ENCODE results near the gene TBRG4. TPM values are rescaled to one million over a fixed set of nuclear protein-coding genes. Genes with fewer than 3 reads are reported as not detected.

Gene TBRG4
- total RNA-seq, 4 donors from 2014 or later: 83.4 to 140 (median 105) TPM

GRCh38 chr7:45112648-45113047, 1.2 kb upstream of the TBRG4 start:
- Histone ChIP-seq H3K4me1 (peaks cover 9 to 37% (median 30%) of the 10 kb centered on the region in 4 donors), H3K27ac (peak overlapping the region; percentile 93 to 96 (median 95)), H3K9me3 (no peaks in the 10 kb centered on the region), H3K36me3 (peaks cover 0 to 12% (median 5%) of the 10 kb centered on the region in 4 donors), H3K4me3 (peak overlapping the region in 1 of 4 donors; percentile 81), H3K27me3 (no peaks in the 10 kb centered on the region)
- in situ Hi-C loops (cut with MboI; ENCODE audit: low pct_ligation_motif_present in 1 of 4, low pct_unique_long_range_greater_than_20kb in 1 of 4, low sequenced_read_pairs in 3 of 4) (loop anchor here in 3 of 4 donors (25.0 kb wide), 1 partner anchor 525 kb away; the partner anchor contains the start of gene TMED4 (in 3 of the 3)), intact Hi-C loops (cut with DNase I; ENCODE audit: low total_unique reads) (no loop called here)
- no peak for TF ChIP-seq EP300 (IDR thresholded peaks at IDR 0.05; ENCODE audit: low read depth)
- TF ChIP-seq POLR2AphosphoS5 (IDR thresholded peaks at IDR 0.05): no peak
- TF ChIP-seq POLR2A (IDR thresholded peaks at IDR 0.05): no peak
- TF ChIP-seq CTCF (IDR thresholded peaks at IDR 0.05): no peak
- WGBS, 2 donors (ENCODE audit: low coverage in 1 of 2): 50 to 76% methylated on average over 1 of the region's 1 CpG
- DNase-seq: no peak

- peaks cover 0 to 45% (median 24%) of the 10 kb centered on the region in 4 donors for H3K36me3 ChIP-seq
- H3K27ac ChIP-seq: no peak overlapping the region
- no peaks in the 10 kb centered on the region for H3K27me3 ChIP-seq
- DNase-seq: no peak
- TF ChIP-seq POLR2AphosphoS5 (IDR thresholded peaks at IDR 0.05): no peak
- TF ChIP-seq EP300 (IDR thresholded peaks at IDR 0.05; ENCODE audit: low read depth): no peak
- TF ChIP-seq CTCF (IDR thresholded peaks at IDR 0.05): no peak
- TF ChIP-seq POLR2A (IDR thresholded peaks at IDR 0.05): no peak
- in situ Hi-C loops (cut with MboI; ENCODE audit: low pct_ligation_motif_present in 1 of 4, low pct_unique_long_range_greater_than_20kb in 1 of 4, low sequenced_read_pairs in 3 of 4) (loop anchor here in 3 of 4 donors (25.0 kb wide), 1 partner anchor 522 kb away; the partner anchor contains the start of gene TMED4 (in 3 of the 3)), intact Hi-C loops (cut with DNase I; ENCODE audit: low total_unique reads) (no loop called here)
- H3K4me3 ChIP-seq: no peak overlapping the region
- 74% methylated on average over 8 of the region's 8 CpGs; no CpG with 5 or more reads in 1 of the 2 donors for WGBS, 2 donors (ENCODE audit: low coverage in 1 of 2)
- peaks cover 10 to 45% (median 36%) of the 10 kb centered on the region in 4 donors for H3K4me1 ChIP-seq
- no peaks in the 10 kb centered on the region for H3K9me3 ChIP-seq
These were observed 2.6 kb downstream of the TBRG4 start for GRCh38 chr7:45108863-45109262.

- Histone ChIP-seq H3K27ac (peak overlapping the region in 1 of 4 donors; percentile 25), H3K4me3 (no peak overlapping the region), H3K9me3 (no peaks in the 10 kb centered on the region), H3K36me3 (peaks cover 0 to 58% (median 31%) of the 10 kb centered on the region in 4 donors), H3K4me1 (peaks cover 10 to 44% (median 34%) of the 10 kb centered on the region in 4 donors), H3K27me3 (no peaks in the 10 kb centered on the region)
- WGBS, 2 donors (ENCODE audit: low coverage in 1 of 2): 27 to 30% methylated on average over 3 of the region's 3 CpGs
- intact Hi-C loops (cut with DNase I; ENCODE audit: low total_unique reads): no loop called here
- no peak for DNase-seq
- in situ Hi-C loops (cut with MboI; ENCODE audit: low pct_ligation_motif_present in 1 of 4, low pct_unique_long_range_greater_than_20kb in 1 of 4, low sequenced_read_pairs in 3 of 4): loop anchor here in 3 of 4 donors (25.0 kb wide), 1 partner anchor 520 kb away; the partner anchor contains the start of gene TMED4 (in 3 of the 3)
- TF ChIP-seq POLR2AphosphoS5 (IDR thresholded peaks at IDR 0.05) (peak in 1 of 3 donors; percentile 10), POLR2A (IDR thresholded peaks at IDR 0.05) (no peak)
These were observed 4.1 kb downstream of the TBRG4 start for GRCh38 chr7:45107356-45107755.

- no peak for DNase-seq
- Histone ChIP-seq H3K36me3 (peaks cover 0 to 63% (median 33%) of the 10 kb centered on the region in 4 donors), H3K4me3 (no peak overlapping the region), H3K9me3 (no peaks in the 10 kb centered on the region), H3K27ac (no peak overlapping the region), H3K4me1 (peaks cover 10 to 41% (median 30%) of the 10 kb centered on the region in 4 donors), H3K27me3 (no peaks in the 10 kb centered on the region)
- WGBS, 2 donors (ENCODE audit: low coverage in 1 of 2): 71% methylated on average over 8 of the region's 8 CpGs; no CpG with 5 or more reads in 1 of the 2 donors
- intact Hi-C loops (cut with DNase I; ENCODE audit: low total_unique reads) (no loop called here), in situ Hi-C loops (cut with MboI; ENCODE audit: low pct_ligation_motif_present in 1 of 4, low pct_unique_long_range_greater_than_20kb in 1 of 4, low sequenced_read_pairs in 3 of 4) (loop anchor here in 3 of 4 donors (25.0 kb wide), 1 partner anchor 520 kb away; the partner anchor contains the start of gene TMED4 (in 3 of the 3))
- no peak for TF ChIP-seq POLR2A (IDR thresholded peaks at IDR 0.05)
- no peak for TF ChIP-seq CTCF (IDR thresholded peaks at IDR 0.05)
- TF ChIP-seq EP300 (IDR thresholded peaks at IDR 0.05; ENCODE audit: low read depth): no peak
- no peak for TF ChIP-seq POLR2AphosphoS5 (IDR thresholded peaks at IDR 0.05)
These were observed 4.7 kb downstream of the TBRG4 start for GRCh38 chr7:45106820-45107219.
